NCI-H69 (cell line): Measurements from ENCODE around the gene SLC51A.
"Not testable (repeated sequence)": the region's sequence is repeated elsewhere in the genome, so short reads cannot be mapped to it uniquely, and the experiment has no call there.

Experiments
- DNase-seq: peaks from one replicate; lab custom pipeline; 2025; lab: John Stamatoyannopoulos, UW

The SLC51A gene

GRCh38 chr3:196240424-196240823, 24.1 kb downstream of the SLC51A start:
- no peak for DNase-seq

GRCh38 chr3:196241704-196242103, 25.4 kb downstream of the SLC51A start:
- DNase-seq: no peak

- not testable (repeated sequence) for DNase-seq
Measured at GRCh38 chr3:196244166-196244565, 27.8 kb downstream of the SLC51A start.

GRCh38 chr3:196246612-196247308, 30.4 kb downstream of the SLC51A start:
- DNase-seq: no peak

- DNase-seq: no peak
Measured at GRCh38 chr3:196251918-196252317, 35.6 kb downstream of the SLC51A start.

GRCh38 chr3:196254376-196255283, 38.3 kb downstream of the SLC51A start:
- DNase-seq: no peak

GRCh38 chr3:196255776-196256175, 39.4 kb downstream of the SLC51A start:
- no peak for DNase-seq

GRCh38 chr3:196260784-196261183, 44.5 kb downstream of the SLC51A start:
- no peak for DNase-seq

GRCh38 chr3:196263819-196264218, 47.5 kb downstream of the SLC51A start:
- no peak for DNase-seq

- peak; percentile 68 for DNase-seq
Measured at GRCh38 chr3:196268284-196269163, 52.2 kb downstream of the SLC51A start.

GRCh38 chr3:196270499-196270898, 54.2 kb downstream of the SLC51A start:
- DNase-seq: no peak

GRCh38 chr3:196272826-196273225, 56.5 kb downstream of the SLC51A start:
- no peak for DNase-seq

GRCh38 chr3:196273655-196274054, 57.3 kb downstream of the SLC51A start:
- DNase-seq: no peak

GRCh38 chr3:196274585-196274984, 58.3 kb downstream of the SLC51A start:
- DNase-seq: no peak

- DNase-seq: no peak
Measured at GRCh38 chr3:196275126-196275525, 58.8 kb downstream of the SLC51A start.

- DNase-seq: no peak
Measured at GRCh38 chr3:196280689-196281440, 64.5 kb downstream of the SLC51A start.

- no peak for DNase-seq
Measured at GRCh38 chr3:196281962-196282361, 65.6 kb downstream of the SLC51A start.
